Measurements from ENCODE around the gene MCUR1. TPM values are rescaled to one million over a fixed set of nuclear protein-coding genes. Genes with fewer than 3 reads are reported as not detected.

The MCUR1 gene
- total RNA-seq, 1 donor from 2014 or later, result 25.3 TPM

GRCh38 chr6:13764996-13765395 lies 49.4 kb downstream of the MCUR1 start:
- no peak overlapping the region for H3K27ac Mint-ChIP-seq

DNA sequence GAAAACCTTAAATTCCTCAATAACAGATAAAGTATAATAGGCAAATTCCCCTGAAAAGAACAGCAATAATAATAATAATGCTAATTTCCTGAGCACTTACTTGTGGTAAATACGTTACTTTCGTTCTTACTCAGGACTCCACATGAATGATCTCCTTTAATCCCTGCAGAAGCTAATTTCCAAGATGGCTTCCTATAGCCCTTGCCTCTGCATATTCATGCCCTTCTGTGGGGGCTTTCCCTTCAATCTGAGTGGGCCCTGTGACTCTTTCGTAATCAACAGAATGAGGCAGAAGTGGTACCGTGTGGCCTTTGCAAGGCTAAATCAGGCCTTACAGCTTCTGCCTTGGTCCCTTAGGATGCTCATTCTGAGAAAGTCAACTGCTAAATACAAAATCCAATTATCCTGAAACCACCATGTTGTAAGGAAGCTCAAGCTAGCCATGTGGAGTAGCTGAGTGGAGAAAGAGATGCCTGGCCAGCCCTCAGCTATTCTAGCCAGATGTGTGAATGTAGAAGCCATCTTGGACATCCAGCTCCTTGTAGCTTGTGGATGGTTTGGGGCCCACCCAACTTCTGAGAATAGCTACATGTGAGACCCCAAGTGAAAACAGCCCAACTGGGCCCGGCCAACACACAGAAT lies 50.5 kb downstream of the MCUR1 start:
- H3K4me3 Mint-ChIP-seq, result no peak overlapping the region
- H3K27ac Mint-ChIP-seq, result no peak overlapping the region
- H3K36me3 Mint-ChIP-seq, result no peaks in the 10 kb centered on the region
- no peak for DNase-seq (ENCODE audit: extremely low spot score, unreplicated experiment)
- H3K9me3 Mint-ChIP-seq, result no peaks in the 10 kb centered on the region
- H3K27me3 Mint-ChIP-seq, result no peaks in the 10 kb centered on the region
- TF ChIP-seq CTCF (conservative IDR thresholded peaks at IDR 0.05), result no peak
- peaks cover 31% of the 10 kb centered on the region for H3K4me1 Mint-ChIP-seq (ENCODE audit: unreplicated experiment)

More at GRCh38 chr6:13764996-13765395, 49.4 kb downstream of the MCUR1 start:
- Mint-ChIP-seq H3K36me3 (no peaks in the 10 kb centered on the region), H3K9me3 (no peaks in the 10 kb centered on the region), H3K27me3 (no peaks in the 10 kb centered on the region), H3K4me1 (ENCODE audit: unreplicated experiment) (peaks cover 31% of the 10 kb centered on the region), H3K4me3 (no peak overlapping the region)
- no peak for DNase-seq (ENCODE audit: extremely low spot score, unreplicated experiment)
- TF ChIP-seq CTCF (conservative IDR thresholded peaks at IDR 0.05), result no peak

DNA sequence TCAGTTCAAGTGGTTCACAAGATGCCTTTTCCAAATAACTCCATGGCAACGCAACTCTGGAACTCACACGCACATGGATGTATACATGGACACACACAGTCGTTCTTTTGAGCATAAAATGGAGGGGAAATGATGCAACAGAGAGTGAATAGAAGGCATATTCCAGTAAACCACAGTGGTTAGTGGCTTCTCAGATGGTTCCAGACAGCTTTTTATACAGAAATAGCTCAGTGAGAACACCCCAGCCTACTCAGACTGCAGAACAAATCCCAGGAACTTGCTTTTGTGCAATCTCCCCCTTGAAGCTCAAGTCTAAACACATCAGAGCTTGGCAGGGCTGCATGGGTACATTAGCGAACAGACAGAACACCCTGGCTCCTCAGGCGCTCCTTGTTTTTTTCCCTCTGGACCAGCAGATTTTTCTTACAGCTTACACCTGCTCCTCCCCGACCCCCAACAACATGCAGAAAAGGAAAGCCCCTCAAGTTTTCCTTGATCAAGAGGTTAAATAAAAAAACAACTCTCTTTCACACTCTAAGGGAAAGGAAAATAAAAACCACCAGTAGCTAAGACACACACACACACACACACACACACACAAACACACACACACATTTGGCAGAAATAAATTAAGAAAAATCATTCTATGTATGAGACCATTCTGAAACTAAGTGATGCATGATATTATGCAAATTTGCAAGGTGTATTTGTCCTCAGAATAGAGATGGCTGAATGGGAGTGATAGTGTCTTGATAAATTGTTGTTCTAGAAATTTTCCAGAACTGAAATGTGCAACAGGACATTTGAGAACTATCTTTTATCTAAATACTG lies 51.5 kb downstream of the MCUR1 start:
- Mint-ChIP-seq H3K36me3 (no peaks in the 10 kb centered on the region), H3K27me3 (no peaks in the 10 kb centered on the region), H3K4me1 (ENCODE audit: unreplicated experiment) (peaks cover 31% of the 10 kb centered on the region), H3K27ac (peak overlapping the region; percentile 49), H3K9me3 (no peaks in the 10 kb centered on the region), H3K4me3 (no peak overlapping the region)
- DNase-seq (ENCODE audit: extremely low spot score, unreplicated experiment), result no peak
- TF ChIP-seq CTCF (conservative IDR thresholded peaks at IDR 0.05), result no peak

- Mint-ChIP-seq H3K4me3 (no peak overlapping the region), H3K4me1 (ENCODE audit: unreplicated experiment) (peaks cover 22% of the 10 kb centered on the region), H3K36me3 (no peaks in the 10 kb centered on the region), H3K9me3 (no peaks in the 10 kb centered on the region), H3K27me3 (no peaks in the 10 kb centered on the region), H3K27ac (no peak overlapping the region)
- no peak for TF ChIP-seq CTCF (conservative IDR thresholded peaks at IDR 0.05)
- no peak for DNase-seq (ENCODE audit: extremely low spot score, unreplicated experiment)
Observed at GRCh38 chr6:13761361-13762036, 52.9 kb downstream of the MCUR1 start.

DNA sequence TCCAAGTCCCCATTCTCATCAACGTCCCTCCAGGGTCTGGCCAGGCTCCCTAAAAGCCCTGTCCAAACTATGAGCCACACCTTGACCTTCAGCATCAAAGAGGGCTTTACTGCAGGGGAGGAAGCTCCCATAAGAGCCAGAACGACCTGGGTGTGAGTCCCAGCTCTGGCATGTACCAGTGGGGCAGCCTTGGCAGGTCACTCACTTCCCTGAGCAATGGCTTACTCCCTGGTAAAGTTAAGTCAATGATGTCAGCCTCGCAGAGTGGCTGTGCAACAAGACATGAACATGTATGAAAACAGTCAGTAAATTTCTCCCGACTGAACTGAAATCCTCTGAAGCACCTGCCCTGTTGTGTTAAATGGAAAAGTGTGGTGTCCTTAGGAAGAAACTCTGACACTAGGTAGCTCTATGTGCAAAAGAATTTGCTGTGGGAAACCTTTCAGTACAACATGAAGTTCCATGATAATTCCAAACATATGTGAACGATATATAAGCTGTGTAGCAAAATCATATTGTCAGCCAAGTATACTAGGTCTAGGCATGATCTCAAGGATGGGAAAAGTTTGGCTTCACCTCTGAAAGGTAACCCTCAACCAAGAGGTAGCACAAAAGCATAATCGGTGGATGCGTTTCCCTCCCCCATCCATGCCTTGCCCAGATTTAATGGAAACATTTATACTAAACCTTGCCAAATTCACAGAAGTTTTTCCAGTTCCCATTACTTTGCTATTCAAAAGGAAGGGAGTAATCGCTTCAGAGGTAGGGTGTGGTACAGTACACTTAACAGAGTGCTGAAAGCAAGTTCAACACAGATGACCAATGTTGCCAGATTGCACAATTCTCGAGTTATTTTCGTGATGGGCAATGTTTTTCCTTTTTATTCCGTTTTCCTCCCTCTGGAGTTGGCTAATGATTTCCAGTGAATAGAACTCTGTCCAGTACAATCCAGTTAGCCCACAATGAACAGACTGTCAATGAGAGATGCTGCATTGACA lies 53.8 kb downstream of the MCUR1 start:
- Mint-ChIP-seq H3K4me1 (ENCODE audit: unreplicated experiment) (peaks cover 14% of the 10 kb centered on the region), H3K4me3 (no peak overlapping the region), H3K27me3 (no peaks in the 10 kb centered on the region), H3K9me3 (no peaks in the 10 kb centered on the region), H3K36me3 (no peaks in the 10 kb centered on the region), H3K27ac (no peak overlapping the region)
- TF ChIP-seq CTCF (conservative IDR thresholded peaks at IDR 0.05), result no peak
- DNase-seq (ENCODE audit: extremely low spot score, unreplicated experiment), result no peak
